Ovary (tissue), 1 donor: ENCODE results near the gene WIPI1.

Experiments used
- EP300 ChIP-seq: sonication (generic); formaldehyde crosslinking; IDR thresholded peaks from one replicate; pipeline ENCODE4 v1.6.1; 2017; ENCODE audit warnings: antibody characterized with exemption
- POLR2A ChIP-seq: fragments of 450-650 bp; IDR thresholded peaks from one replicate; pipeline ENCODE4 v1.6.1; 2017; ENCODE audit warnings: antibody characterized with exemption, mild to moderate bottlenecking, moderate library complexity

DNA sequence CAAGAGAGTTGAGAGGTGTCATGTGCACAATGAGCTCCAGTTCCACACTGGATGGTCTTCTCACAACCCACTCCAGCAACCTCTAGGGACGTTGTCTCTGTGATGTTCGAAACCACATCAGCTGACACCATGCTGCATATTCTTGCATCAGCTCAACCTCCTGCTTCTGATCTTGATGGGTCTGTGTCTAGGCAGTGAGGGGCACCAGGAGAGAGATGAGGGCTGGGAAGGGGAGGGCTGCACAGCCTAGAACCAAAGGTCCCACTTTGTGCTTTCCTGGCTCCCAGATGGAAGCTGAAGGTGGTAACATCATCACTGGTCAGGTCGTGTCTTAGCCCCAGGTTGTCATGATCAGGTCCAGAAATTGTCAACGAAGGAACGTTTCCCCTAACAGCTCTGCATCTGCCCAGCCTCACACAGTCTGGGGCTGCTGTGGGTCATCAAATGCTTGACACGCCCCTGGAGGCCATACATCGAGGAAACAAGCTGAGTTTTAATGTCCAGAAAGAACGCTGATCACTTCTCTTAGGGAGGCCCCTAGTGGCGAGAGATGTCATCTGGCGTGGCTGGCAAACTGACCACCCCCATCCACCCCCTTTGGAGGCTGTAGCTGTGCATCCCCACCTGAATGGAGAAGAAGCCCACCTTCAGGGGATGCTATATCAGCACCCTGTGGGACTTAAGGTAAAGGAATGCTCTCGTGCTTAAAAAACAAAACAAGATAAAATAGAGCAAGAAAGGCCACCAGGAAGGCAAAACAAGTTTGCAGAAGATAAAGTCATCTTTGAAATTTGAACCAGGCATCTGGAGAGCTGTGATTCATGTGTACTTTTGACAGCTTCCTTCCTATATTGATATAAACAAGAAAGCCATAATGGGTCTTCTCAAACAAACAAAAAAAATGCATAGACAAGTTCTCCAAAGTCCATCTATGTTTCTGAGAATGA is 58.3 kb downstream of the WIPI1 start:
- no peak for TF ChIP-seq EP300
- peak; percentile 10 for TF ChIP-seq POLR2A
